Endothelial cell of umbilical vein (primary cell): ENCODE results near the gene NT5M. TPM values are rescaled to one million over a fixed set of nuclear protein-coding genes. Genes with fewer than 3 reads are reported as not detected.

Source experiments
- BruUV-seq: library from RNA; stranded (reverse); fragments of 400-500 nt; replicated peaks from 2 replicates; lab custom pipeline; 2021; lab: Mats Ljungman, UMichigan
- CTCF ChIA-PET: fragments of 300-600, 350-600 bp; sonication (Branson Sonifier 250); formaldehyde crosslinking; loops from one replicate; lab custom pipeline; 2021; ENCODE audit warnings: antibody characterized with exemption, inconsistent platforms; lab: Charles Lee
- POLR2A ChIA-PET: fragments of 300-600, 350-600 bp; sonication (Branson Sonifier 250); formaldehyde crosslinking; loops from one replicate; lab custom pipeline; 2021; ENCODE audit warnings: antibody characterized with exemption, inconsistent platforms; lab: Charles Lee
- DNase-seq: peaks from one replicate; pipeline ENCODE4 v3.0.0-alpha.2; 2011; ENCODE audit warnings: low read depth, low spot score
- FAIRE-seq: peaks from 2 replicates; lab custom pipeline; 2011; peaks lifted over from hg19 to GRCh38; lab: Jason Lieb, UNC
- H2AFZ ChIP-seq: 2 replicates; pipeline ENCODE4 v1.6.0; 2012; ENCODE audit warnings: low read depth, low read length, control low read depth, inconsistent platforms
- H3K27ac ChIP-seq: 2 replicates; pipeline ENCODE4 v1.5.1; 2011; ENCODE audit warnings: low read depth, mild to moderate bottlenecking, control low read depth, low read length, moderate library complexity; ENCODE audit not compliant: insufficient read depth
- H3K27me3 ChIP-seq, 2 experiments: 2 replicates each; pipeline versions ENCODE4 v1.6.0 to v1.6.1; 2011; ENCODE audit warnings: low read length in 2 of 2, mixed read lengths in 1 of 2; ENCODE audit not compliant: control insufficient read depth in 2 of 2, insufficient read depth in 2 of 2
- H3K36me3 ChIP-seq, 2 experiments: 2 replicates in 1 of 2; 3 replicates in 1 of 2; pipeline ENCODE4 v1.5.1; 2011; ENCODE audit warnings: low read length in 2 of 2, mild to moderate bottlenecking in 1 of 2, moderate library complexity in 1 of 2; ENCODE audit not compliant: control insufficient read depth in 2 of 2, insufficient read depth in 2 of 2; ENCODE audit errors: extremely low read depth in 1 of 2
- H3K4me1 ChIP-seq: 3 replicates; pipeline ENCODE4 v1.5.1; 2011; ENCODE audit warnings: mild to moderate bottlenecking, low read length; ENCODE audit not compliant: control insufficient read depth, insufficient read depth; ENCODE audit errors: extremely low read depth
- H3K4me2 ChIP-seq: 2 replicates; pipeline ENCODE4 v1.6.1; 2011; ENCODE audit warnings: low read length, control low read depth, mixed read lengths; ENCODE audit not compliant: insufficient read depth
- H3K4me3 ChIP-seq, 3 experiments: fragments of 200-600 bp in 1 of 3; sonication (generic), shearing (Covaris generic) in 1 of 3; replicated peaks in 1 of 3; 2 replicates each; pipeline ENCODE4 v1.5.1; 2011 to 2016; ENCODE audit warnings: control low read depth in 3 of 3, low read length in 3 of 3, mild to moderate bottlenecking in 2 of 3, inconsistent platforms in 1 of 3, low read depth in 1 of 3, moderate library complexity in 1 of 3; ENCODE audit not compliant: insufficient read depth in 1 of 3
- H3K79me2 ChIP-seq: 2 replicates; pipeline ENCODE4 v1.6.0; 2012; ENCODE audit warnings: low read length, inconsistent platforms; ENCODE audit not compliant: control insufficient read depth, insufficient read depth
- H3K9ac ChIP-seq: replicated peaks from 2 replicates; pipeline ENCODE3; 2011; ENCODE audit warnings: low read length, control low read depth; ENCODE audit not compliant: insufficient read depth; ENCODE audit errors: extremely low read depth
- H3K9me1 ChIP-seq: replicated peaks from 3 replicates; pipeline ENCODE4 v1.6.0; 2011; ENCODE audit warnings: mild to moderate bottlenecking, low read length; ENCODE audit not compliant: control insufficient read depth, insufficient read depth; ENCODE audit errors: extremely low read depth
- H3K9me3 ChIP-seq: replicated peaks from 2 replicates; pipeline ENCODE4 v1.5.1; 2012; ENCODE audit warnings: low read length, inconsistent platforms; ENCODE audit not compliant: control insufficient read depth, insufficient read depth
- H4K20me1 ChIP-seq: replicated peaks from 2 replicates; pipeline ENCODE3; 2011; ENCODE audit warnings: mild to moderate bottlenecking, low read length; ENCODE audit not compliant: control insufficient read depth, insufficient read depth; ENCODE audit errors: extremely low read depth
- FOS ChIP-seq: IDR thresholded peaks from 2 replicates; pipeline ENCODE4 v1.6.1; 2011; ENCODE audit warnings: mild to moderate bottlenecking, low read length, moderate library complexity, borderline replicate concordance; ENCODE audit not compliant: insufficient read depth
- JUN ChIP-seq: IDR thresholded peaks from 2 replicates; pipeline ENCODE4 v1.6.1; 2011; ENCODE audit warnings: borderline replicate concordance, low read depth; ENCODE audit not compliant: insufficient read length, insufficient read depth
- POLR2A ChIP-seq: IDR thresholded peaks from 2 replicates; pipeline ENCODE4 v1.6.1; 2012; ENCODE audit warnings: low read depth, mild to moderate bottlenecking, control low read depth, low read length
- POLR2AphosphoS5 ChIP-seq: IDR thresholded peaks from 2 replicates; pipeline ENCODE4 v1.6.1; 2012; ENCODE audit warnings: low read depth, mild to moderate bottlenecking, control low read depth, low read length, moderate library complexity; ENCODE audit not compliant: insufficient read depth
- dilution Hi-C: fragments of 300-500 bp; cut with MboI; formaldehyde crosslinking; loops from one replicate; pipeline ENCODE4 v1.15.0; 2019; ENCODE audit warnings: low sequenced_read_pairs; ENCODE audit not compliant: extremely low pct_ligation_motif_present
- intact Hi-C: fragments of 100-400 bp; cut with micrococcal nuclease; formaldehyde crosslinking; loops from one replicate; pipeline ENCODE4 v1.10.0; 2022
- polyA plus RNA-seq, 4 experiments: library from polyadenylated mRNA; depleted of rRNA in 3 of 4; stranded (reverse) in 3 of 4; unstranded in 1 of 4; fragments of >200 nt; gene quantifications; 2 replicates each; pipeline versions ENCODE4 v1.2.1 to v1.2.3, GENCODE V29; 2011 to 2012; ENCODE audit warnings: missing spikeins in 1 of 4
- total RNA-seq: library from RNA; stranded (reverse); gene quantifications from 2 replicates; pipeline ENCODE4 v1.2.3, GENCODE V29; 2021
- TF ChIP-seq, protein P1 (sequence below), 2 donors: IDR thresholded peaks; 1 replicate in 1 of 2; 2 replicates in 1 of 2; pipeline ENCODE4 v1.5.1; 2011; ENCODE audit warnings: low read length in 2 of 2, mild to moderate bottlenecking in 2 of 2, moderate library complexity in 2 of 2, control low read depth in 1 of 2, inconsistent platforms in 1 of 2, low read depth in 1 of 2; ENCODE audit not compliant: insufficient read depth in 1 of 2; ENCODE audit errors: extremely low read depth in 1 of 2

NT5M gene
- total and polyA plus RNA-seq, 2 donors (not counting 3 experiments of a cell fraction or from before 2014, with no cell fraction given) = 0.91 to 3.0 TPM

DNA sequence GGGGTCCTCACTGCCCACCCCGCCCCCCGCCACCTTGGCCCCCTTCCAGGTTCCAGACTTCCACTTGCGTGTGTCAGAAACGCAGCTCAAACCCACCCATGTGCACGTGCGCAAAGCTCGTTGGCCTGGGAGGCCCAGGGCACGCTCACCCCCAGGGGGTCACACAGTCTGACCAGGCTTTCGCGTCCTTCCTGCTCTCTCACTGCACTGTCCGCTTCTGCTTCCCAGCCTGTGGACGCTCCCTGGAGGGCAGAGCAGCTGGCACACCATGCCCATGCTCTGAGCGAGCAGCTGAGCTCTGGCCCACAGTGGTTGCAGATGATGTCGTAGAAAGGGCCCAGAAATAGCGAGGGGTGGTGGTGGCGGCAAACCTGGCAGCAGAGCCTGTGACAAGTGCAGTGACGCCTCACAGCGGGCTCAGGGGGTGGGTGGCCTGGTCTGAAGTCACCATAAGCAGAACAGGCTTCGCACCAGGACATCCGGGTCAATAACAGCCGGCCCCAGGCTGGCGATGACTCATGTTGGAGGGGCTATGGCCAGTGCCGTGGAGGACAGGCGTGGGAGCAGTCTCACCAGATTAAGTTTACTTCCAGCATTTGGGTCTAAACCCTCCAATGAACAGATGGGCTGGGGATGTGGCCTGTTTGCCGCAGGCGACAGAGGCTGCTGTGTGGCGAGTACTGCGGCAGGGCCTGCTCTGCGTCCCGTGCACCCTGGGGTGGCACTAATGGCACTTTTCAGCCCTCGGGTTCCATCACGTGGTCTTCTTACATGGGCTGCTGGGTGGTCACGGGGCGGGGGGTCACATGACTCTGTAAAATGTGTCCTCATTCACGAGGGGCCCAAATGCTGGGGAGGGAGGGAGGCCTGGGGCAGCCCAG is 49.0 kb downstream of the NT5M start:
- TF ChIP-seq JUN (peak; percentile 78), FOS (peak; percentile 91), POLR2AphosphoS5 (peak; percentile 81), POLR2A (peak; percentile 29)
- TF ChIP-seq, protein P1, sequence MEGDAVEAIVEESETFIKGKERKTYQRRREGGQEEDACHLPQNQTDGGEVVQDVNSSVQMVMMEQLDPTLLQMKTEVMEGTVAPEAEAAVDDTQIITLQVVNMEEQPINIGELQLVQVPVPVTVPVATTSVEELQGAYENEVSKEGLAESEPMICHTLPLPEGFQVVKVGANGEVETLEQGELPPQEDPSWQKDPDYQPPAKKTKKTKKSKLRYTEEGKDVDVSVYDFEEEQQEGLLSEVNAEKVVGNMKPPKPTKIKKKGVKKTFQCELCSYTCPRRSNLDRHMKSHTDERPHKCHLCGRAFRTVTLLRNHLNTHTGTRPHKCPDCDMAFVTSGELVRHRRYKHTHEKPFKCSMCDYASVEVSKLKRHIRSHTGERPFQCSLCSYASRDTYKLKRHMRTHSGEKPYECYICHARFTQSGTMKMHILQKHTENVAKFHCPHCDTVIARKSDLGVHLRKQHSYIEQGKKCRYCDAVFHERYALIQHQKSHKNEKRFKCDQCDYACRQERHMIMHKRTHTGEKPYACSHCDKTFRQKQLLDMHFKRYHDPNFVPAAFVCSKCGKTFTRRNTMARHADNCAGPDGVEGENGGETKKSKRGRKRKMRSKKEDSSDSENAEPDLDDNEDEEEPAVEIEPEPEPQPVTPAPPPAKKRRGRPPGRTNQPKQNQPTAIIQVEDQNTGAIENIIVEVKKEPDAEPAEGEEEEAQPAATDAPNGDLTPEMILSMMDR (IDR thresholded peaks at IDR 0.05; ENCODE audit: extremely low read depth in 1 of 2, insufficient read depth in 1 of 2, low read depth in 1 of 2, low read length in 2 of 2) = no peak
- Histone ChIP-seq H2AFZ (peak overlapping the region; percentile 69), H3K9me3 (no peaks in the 10 kb centered on the region), H3K4me3 (no peak overlapping the region), H3K79me2 (no peaks in the 10 kb centered on the region), H3K27ac (peak overlapping the region; percentile 56), H3K4me2 (no peak overlapping the region), H3K36me3 (no peaks in the 10 kb centered on the region), H3K27me3 (no peaks in the 10 kb centered on the region), H3K9me1 (no peaks in the 10 kb centered on the region), H4K20me1 (no peaks in the 10 kb centered on the region), H3K9ac (no peak overlapping the region), H3K4me1 (peaks cover 14% of the 10 kb centered on the region)
- POLR2A ChIA-PET = interaction anchor here (1.0 kb wide), 1 partner anchor 144 kb away, joined by 3 read pairs; no protein-coding TSS in a partner anchor
- dilution Hi-C loops (no loop called here), intact Hi-C loops (loop anchor here (2.0 kb wide), 1 partner anchor 71 kb away; the partner anchor contains the start of gene COPS3)
- peak; percentile 94 for FAIRE-seq
- peak; percentile 84 for DNase-seq
- CTCF ChIA-PET = interaction anchor here (1.1 to 5.7 kb wide), 5 partner anchors 145 to 290 kb away, joined by 5 to 64 read pairs (median 16); partner anchors contain the start of gene RASD1
- BruUV-seq = no TSS peak
